K562 (cell line): ENCODE results near the gene ABCA3. TPM values are rescaled to one million over a fixed set of nuclear protein-coding genes. Genes with fewer than 3 reads are reported as not detected.

Experiments used
- FOXJ3 ChIP-seq: sonication (generic); formaldehyde crosslinking; IDR thresholded peaks from 2 replicates; pipeline ENCODE4 v1.4.0; 2020; ENCODE audit warnings: mild to moderate bottlenecking, missing genetic modification reagents
- FOXO4 ChIP-seq: fragments of 450-650 bp; formaldehyde crosslinking; IDR thresholded peaks from 2 replicates; pipeline ENCODE4 v1.4.0; 2020; ENCODE audit warnings: mild to moderate bottlenecking, moderate library complexity
- HDAC8 ChIP-seq: fragments of 450-650 bp; IDR thresholded peaks from 2 replicates; pipeline ENCODE4 v1.6.1; 2016; ENCODE audit warnings: mild to moderate bottlenecking, missing genetic modification characterization, moderate library complexity, missing compliant biosample characterization
- MGA ChIP-seq: fragments of 450-650 bp; IDR thresholded peaks from 2 replicates; pipeline ENCODE4 v1.6.1; 2016; ENCODE audit warnings: mild to moderate bottlenecking, moderate library complexity
- MXD1 ChIP-seq: fragments of 250-450 bp; sonication (Bioruptor Pico); IDR thresholded peaks from 2 replicates; pipeline ENCODE4 v1.8.0; 2021; ENCODE audit warnings: borderline replicate concordance, mild to moderate bottlenecking, moderate library complexity; ENCODE audit not compliant: poor library complexity, severe bottlenecking
- RBM17 ChIP-seq: fragments of 200-400 bp; formaldehyde crosslinking; IDR thresholded peaks from 2 replicates; pipeline ENCODE4 v1.6.1; 2017; ENCODE audit warnings: low read depth, mild to moderate bottlenecking, low read length, borderline replicate concordance
- ZBTB2 ChIP-seq: fragments of 450-650 bp; IDR thresholded peaks from 2 replicates; pipeline ENCODE4 v1.6.1; 2016; ENCODE audit warnings: antibody characterized with exemption
- ZNF354B ChIP-seq: fragments of 250-450 bp; sonication (Bioruptor Pico); IDR thresholded peaks from 2 replicates; pipeline ENCODE4 v1.4.0; 2020
- ZNF740 ChIP-seq, 3 experiments: fragments of 200-800 bp in 1 of 3; sonication (Bioruptor generic) in 1 of 3; sonication (generic) in 1 of 3; formaldehyde crosslinking in 1 of 3; IDR thresholded peaks; 2 replicates each; pipeline versions ENCODE4 v1.6.1 to v1.8.0; 2016 to 2022; ENCODE audit warnings: mild to moderate bottlenecking in 2 of 3, missing compliant biosample characterization in 2 of 3, missing genetic modification characterization in 2 of 3, missing genetic modification reagents in 1 of 3
- polyA plus RNA-seq, 8 experiments: library from polyadenylated mRNA; depleted of rRNA in 4 of 8; stranded (reverse) in 5 of 8; unstranded in 3 of 8; fragments of >200 nt; fragmentation: Nextera tagmentation in 2 of 8; fragmentation: Illumina TruSeq in 1 of 8; extraction: Ambion mirVana in 2 of 8; extraction: Trizol in 1 of 8; gene quantifications; 2 replicates each; pipeline versions ENCODE4 v1.2.1 to v1.2.3, GENCODE V29; 2011 to 2014; ENCODE audit warnings: inconsistent platforms in 1 of 8, missing spikeins in 1 of 8
- total RNA-seq, 7 experiments: library from RNA; depleted of rRNA in 6 of 7; stranded (reverse); fragments of >200 nt in 6 of 7; fragmentation: Illumina TruSeq in 2 of 7; extraction: Trizol in 2 of 7; gene quantifications; 2 replicates each; pipeline versions ENCODE4 v1.2.1 to v1.2.3, GENCODE V29; 2011 to 2021; ENCODE audit warnings: low replicate concordance in 1 of 7

The ABCA3 gene
- total and polyA plus RNA-seq, 9 of the 15 experiments (the other 6 are each of a cell fraction or from before 2014, with no cell fraction given): 0.66 to 23.7 (median 6.9) TPM

GRCh38 chr16:2251296-2252111, 89.0 kb downstream of the ABCA3 start, which contains the start of gene ECI1 (continued):
- TF ChIP-seq MGA (no peak), FOXO4 (CRISPR knock-in tag) (no peak), ZNF354B (CRISPR knock-in tag) (no peak), RBM17 (no peak), MXD1 (no peak), ZNF740 (CRISPR knock-in tag; IDR thresholded peaks at IDR 0.05) (peak; percentile 39; the same call in 1 of the 2 replicates), ZNF740 (tag; IDR thresholded peaks at IDR 0.05) (peak in 1 of 2 experiments; percentile 80; a peak in 2 of 4 replicates), ZBTB2 (no peak), HDAC8 (tag) (no peak), FOXJ3 (CRISPR knock-in tag) (no peak)
